ENCODE measurements around the gene DRC1.

Gene DRC1

DNA sequence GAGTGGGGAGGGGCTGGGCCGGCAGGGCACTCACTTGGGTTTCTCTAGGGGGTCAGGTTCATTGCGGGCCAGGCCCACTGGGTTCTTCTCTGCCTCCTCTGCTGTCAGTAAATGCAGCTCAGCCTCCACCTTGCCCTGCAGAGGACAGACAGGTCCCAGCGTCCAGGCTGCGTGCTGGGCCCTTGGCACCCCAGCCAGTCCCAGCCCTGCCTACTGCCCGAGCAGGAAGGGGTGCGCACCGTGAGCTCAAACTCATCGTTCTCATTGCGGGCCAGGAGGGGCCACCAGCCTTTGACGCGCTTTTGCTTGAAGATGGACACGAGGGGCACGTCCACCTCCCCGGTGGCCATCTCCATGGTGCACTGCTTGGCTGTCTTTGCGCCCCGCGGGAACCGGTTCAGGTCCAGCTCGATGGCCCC, 58.9 kb downstream of the DRC1 start:
- Histone ChIP-seq H3K27ac (no peak overlapping the region), H3K36me3 (ENCODE audit: insufficient read depth, low read length) (no peaks in the 10 kb centered on the region), H3K4me3 (no peak overlapping the region), H3K9ac (ENCODE audit: insufficient read length) (no peak overlapping the region), H3K9me3 (ENCODE audit: low read depth, low read length) (no peaks in the 10 kb centered on the region)
- DNase-seq (ENCODE audit: low read depth, low spot score) = no peak
- no peak for TF ChIP-seq POLR2AphosphoS5 (IDR thresholded peaks at IDR 0.05; ENCODE audit: borderline replicate concordance, low read depth, low read length)
- TF ChIP-seq EZH2 (IDR thresholded peaks at IDR 0.05) = no peak
- TF ChIP-seq FOXP2 (optimal IDR thresholded peaks at IDR 0.05; ENCODE audit: control extremely low read depth, extremely low read length, insufficient read depth) = no peak

DNA sequence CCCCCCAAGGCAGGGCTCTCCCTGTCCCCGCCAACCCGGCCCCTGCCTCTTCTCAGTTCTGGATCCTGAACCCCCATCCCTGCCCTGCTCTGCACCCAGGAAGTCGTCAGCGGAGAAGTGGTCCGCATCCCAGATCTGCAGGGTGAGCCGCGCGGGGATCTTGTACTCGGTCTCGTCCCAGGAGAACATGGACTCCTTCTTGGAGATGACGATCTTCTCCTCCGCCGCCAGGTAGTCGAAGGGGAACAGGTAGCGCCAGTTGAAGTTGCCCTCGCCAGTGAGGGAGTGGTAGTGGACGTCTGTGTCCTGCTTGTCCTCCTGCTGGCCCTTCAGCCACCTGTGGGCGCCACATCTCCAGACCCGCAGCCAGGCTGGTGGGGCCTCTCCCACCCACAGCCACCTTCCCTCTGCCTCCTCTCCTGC, 59.9 kb downstream of the DRC1 start:
- TF ChIP-seq FOXP2 (optimal IDR thresholded peaks at IDR 0.05; ENCODE audit: control extremely low read depth, extremely low read length, insufficient read depth) = no peak
- no peak for TF ChIP-seq POLR2AphosphoS5 (IDR thresholded peaks at IDR 0.05; ENCODE audit: borderline replicate concordance, low read depth, low read length)
- TF ChIP-seq EZH2 (IDR thresholded peaks at IDR 0.05) = no peak
- H3K9me3 ChIP-seq (ENCODE audit: low read depth, low read length) = no peaks in the 10 kb centered on the region
- no peak overlapping the region for H3K27ac ChIP-seq
- DNase-seq (ENCODE audit: low read depth, low spot score) = no peak
- no peaks in the 10 kb centered on the region for H3K36me3 ChIP-seq (ENCODE audit: insufficient read depth, low read length)
- no peak overlapping the region for H3K9ac ChIP-seq (ENCODE audit: insufficient read length)
- no peak overlapping the region for H3K4me3 ChIP-seq

DNA sequence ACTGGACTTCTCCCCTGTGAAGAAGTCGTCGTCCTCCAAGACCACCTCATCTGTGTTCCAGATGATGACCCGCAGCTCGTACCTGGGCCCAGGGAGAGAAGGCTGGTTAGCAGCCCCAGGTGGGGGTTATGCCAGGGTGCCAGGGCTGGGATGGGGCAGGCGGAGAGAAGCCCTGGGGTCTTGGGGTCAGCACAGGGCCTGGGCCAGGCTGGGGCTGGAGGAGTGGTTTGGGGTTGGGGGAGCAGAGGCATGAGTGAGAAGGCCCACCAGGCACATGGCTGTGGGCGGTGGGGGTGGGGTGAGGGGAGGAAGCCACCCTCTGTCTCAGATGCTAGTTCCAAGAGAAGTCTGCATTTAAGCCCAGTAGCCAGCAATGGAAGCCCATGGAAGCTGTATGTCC, 60.4 kb downstream of the DRC1 start:
- TF ChIP-seq POLR2AphosphoS5 (IDR thresholded peaks at IDR 0.05; ENCODE audit: borderline replicate concordance, low read depth, low read length) (no peak), EZH2 (IDR thresholded peaks at IDR 0.05) (no peak), FOXP2 (optimal IDR thresholded peaks at IDR 0.05; ENCODE audit: control extremely low read depth, extremely low read length, insufficient read depth) (no peak)
- H3K27ac ChIP-seq = no peak overlapping the region

DNA sequence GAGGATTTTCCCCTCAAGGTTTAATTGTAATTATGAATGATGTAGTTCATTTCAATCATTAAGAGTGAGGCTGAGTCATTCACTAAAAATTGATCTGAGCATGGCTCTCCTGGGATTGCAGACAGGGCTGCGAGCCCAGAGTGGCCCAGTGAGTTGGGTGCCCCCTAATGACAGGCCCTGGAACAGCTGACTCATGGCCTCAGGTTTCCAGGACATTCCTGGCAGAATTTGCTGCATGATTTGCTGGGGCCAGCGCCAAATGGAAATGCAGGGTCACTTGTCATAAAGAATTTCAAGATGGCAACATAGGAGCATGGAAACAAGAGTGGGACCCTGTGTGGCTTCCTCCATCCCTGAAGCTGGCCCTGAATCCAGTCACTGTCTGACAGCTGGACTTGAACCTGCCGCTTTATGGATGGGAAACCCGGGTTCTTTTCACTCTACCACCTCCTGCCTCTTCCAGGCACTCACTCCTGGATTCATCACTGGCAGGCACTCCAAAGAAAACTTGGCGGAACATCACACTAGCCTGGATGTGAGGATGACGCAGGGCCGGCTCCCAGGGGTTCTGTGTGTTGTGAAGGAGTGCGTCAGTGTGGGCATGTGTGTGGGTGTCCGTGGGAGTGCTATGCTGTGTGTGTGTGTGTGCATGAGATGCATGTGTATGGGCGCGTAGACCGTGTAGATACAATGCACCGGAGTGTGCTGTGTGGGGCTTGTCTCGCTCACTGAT, 61.0 kb downstream of the DRC1 start:
- no peaks in the 10 kb centered on the region for H3K36me3 ChIP-seq (ENCODE audit: insufficient read depth, low read length)
- no peaks in the 10 kb centered on the region for H3K9me3 ChIP-seq (ENCODE audit: low read depth, low read length)
- H3K4me3 ChIP-seq = no peak overlapping the region
- no peak for DNase-seq (ENCODE audit: low read depth, low spot score)
- no peak overlapping the region for H3K27ac ChIP-seq
- TF ChIP-seq FOXP2 (optimal IDR thresholded peaks at IDR 0.05; ENCODE audit: control extremely low read depth, extremely low read length, insufficient read depth) (no peak), EZH2 (IDR thresholded peaks at IDR 0.05) (no peak), POLR2AphosphoS5 (IDR thresholded peaks at IDR 0.05; ENCODE audit: borderline replicate concordance, low read depth, low read length) (no peak)
- no peak overlapping the region for H3K9ac ChIP-seq (ENCODE audit: insufficient read length)

More for the DNA sequence above, 60.4 kb downstream of the DRC1 start:
- Histone ChIP-seq H3K36me3 (ENCODE audit: insufficient read depth, low read length) (no peaks in the 10 kb centered on the region), H3K4me3 (no peak overlapping the region), H3K9ac (ENCODE audit: insufficient read length) (no peak overlapping the region), H3K9me3 (ENCODE audit: low read depth, low read length) (no peaks in the 10 kb centered on the region)
- no peak for DNase-seq (ENCODE audit: low read depth, low spot score)

DNA sequence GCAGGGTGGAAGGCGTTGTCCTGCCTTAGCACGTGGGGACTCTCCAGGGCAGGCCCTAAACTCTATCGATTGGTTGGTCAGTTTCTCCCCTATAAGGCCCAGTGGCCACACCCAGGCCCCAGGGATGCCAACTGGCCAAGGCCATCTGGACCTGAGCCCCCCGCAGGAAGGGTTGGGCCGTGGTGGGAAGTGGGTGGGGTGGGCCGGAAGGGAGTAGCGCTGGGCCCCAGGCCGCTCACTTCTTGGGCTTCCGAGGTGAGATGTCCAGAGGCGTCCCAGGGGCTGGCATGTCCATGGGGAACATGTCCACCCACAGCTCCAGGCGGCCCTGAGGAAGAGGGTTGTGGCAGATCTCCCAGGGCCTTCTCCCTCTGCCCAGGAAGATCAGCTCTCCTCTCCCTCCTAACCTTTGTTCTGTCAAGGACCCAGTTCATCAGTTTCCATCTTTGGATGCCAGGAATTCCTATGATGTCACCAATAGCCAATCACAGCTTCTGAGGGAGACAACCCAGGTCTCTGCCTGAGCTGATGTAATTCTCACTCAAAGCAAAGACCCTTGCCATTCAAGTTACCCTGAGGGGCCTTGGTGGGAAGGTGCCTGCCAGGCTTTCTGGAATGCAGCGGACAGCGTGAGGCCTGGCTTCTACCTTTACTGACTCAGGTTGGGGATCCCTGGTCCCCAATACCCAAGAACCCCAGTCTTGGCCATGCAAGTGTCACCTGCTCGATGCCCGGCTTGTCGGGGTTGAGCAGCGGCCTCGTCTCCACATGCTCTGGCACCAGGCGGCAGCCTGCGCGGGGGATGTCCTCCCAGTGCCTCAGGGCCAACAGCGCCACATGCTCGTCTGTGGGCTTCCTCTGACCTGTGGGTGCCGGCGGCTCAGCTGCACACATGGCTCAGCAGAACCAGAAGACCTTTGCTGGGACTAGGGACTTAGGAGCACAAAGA, 61.8 kb downstream of the DRC1 start:
- Histone ChIP-seq H3K9me3 (ENCODE audit: low read depth, low read length) (no peaks in the 10 kb centered on the region), H3K4me3 (no peak overlapping the region), H3K36me3 (ENCODE audit: insufficient read depth, low read length) (no peaks in the 10 kb centered on the region), H3K9ac (ENCODE audit: insufficient read length) (peak overlapping the region; percentile 41), H3K27ac (peak overlapping the region; percentile 50; the same call in 1 of the 2 replicates)
- peak; percentile 34 for DNase-seq (ENCODE audit: low read depth, low spot score)
- TF ChIP-seq FOXP2 (optimal IDR thresholded peaks at IDR 0.05; ENCODE audit: control extremely low read depth, extremely low read length, insufficient read depth) (no peak), EZH2 (IDR thresholded peaks at IDR 0.05) (no peak), POLR2AphosphoS5 (IDR thresholded peaks at IDR 0.05; ENCODE audit: borderline replicate concordance, low read depth, low read length) (no peak)

DNA sequence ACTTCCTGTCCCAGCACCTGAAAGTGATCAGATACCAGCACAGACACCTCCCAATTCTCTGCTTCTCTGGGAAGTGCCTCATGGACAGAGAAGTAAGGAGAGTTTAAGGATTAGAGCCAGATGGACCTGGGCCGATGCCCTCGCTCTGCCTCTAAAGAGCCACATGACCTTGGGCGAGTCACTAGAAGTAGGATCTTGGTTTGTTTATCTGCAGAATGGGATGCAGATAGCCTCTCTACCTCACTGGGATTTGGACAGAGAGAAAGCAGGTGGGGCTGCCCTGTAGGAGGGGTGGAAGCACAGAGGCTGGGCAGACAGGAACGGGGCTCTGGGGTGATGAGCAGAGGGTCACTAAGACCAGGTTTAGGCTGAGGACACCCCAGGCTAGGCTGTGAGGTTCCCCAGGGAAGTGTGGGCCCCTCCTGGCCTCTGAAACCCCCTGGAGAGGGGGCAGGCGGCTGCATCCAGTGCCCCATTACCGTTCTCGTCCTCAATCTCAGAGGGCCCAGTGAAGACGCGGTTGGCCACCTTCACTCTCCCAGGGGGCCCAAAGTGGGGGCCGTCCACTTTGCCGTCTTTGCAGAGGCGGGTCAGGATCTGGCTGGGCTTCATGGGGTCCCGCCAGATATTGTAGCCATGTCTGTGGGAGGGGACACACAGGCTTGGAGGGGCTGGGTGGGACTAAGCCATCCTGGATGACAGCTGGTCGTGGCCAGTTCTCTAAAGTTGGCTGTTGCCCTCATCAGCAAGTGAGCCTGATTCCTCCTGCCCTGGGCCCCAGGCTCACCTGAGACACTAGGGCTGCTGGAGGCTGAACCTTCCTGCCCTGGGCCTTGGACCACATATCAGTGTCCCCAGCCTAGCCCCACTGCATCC, 62.9 kb downstream of the DRC1 start:
- H3K36me3 ChIP-seq (ENCODE audit: insufficient read depth, low read length) = no peaks in the 10 kb centered on the region
- H3K9ac ChIP-seq (ENCODE audit: insufficient read length) = no peak overlapping the region
- no peak overlapping the region for H3K4me3 ChIP-seq
- TF ChIP-seq POLR2AphosphoS5 (IDR thresholded peaks at IDR 0.05; ENCODE audit: borderline replicate concordance, low read depth, low read length) (no peak), EZH2 (IDR thresholded peaks at IDR 0.05) (no peak), FOXP2 (optimal IDR thresholded peaks at IDR 0.05; ENCODE audit: control extremely low read depth, extremely low read length, insufficient read depth) (no peak)
- DNase-seq (ENCODE audit: low read depth, low spot score) = no peak
- no peaks in the 10 kb centered on the region for H3K9me3 ChIP-seq (ENCODE audit: low read depth, low read length)
- H3K27ac ChIP-seq = no peak overlapping the region; the same call in 1 of the 2 replicates

DNA sequence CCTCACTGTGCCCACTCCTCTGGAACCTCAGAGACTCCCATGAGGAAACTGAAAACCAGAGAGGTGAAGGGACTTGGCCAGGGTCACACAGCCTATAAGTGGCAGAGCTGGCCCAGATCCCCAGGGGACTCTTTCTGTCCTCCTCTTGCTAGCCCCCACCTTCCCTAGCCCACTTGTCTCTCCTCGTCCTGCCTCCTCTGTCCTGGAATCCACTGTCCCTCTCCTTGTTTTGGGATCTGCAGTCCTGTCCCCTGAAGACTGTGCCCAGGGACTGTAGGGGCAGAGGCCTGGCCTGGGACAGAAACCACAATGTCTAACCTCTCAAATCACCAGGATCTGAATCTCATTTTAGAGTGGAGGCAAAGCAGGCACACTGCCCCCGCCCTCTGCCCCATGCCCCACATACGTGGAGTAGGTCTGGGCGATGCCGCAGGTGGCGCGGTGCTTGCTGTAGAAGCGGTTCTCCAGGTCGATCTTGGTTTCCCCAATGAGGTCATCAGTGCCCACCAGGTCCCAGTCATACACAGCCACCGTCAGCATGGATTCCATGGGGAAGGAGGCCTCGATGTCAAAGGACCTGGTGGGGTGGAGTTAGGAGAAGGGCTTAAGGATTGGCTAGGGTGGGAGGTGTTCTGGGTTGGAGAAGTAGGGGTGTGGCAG, 63.7 kb downstream of the DRC1 start:
- no peaks in the 10 kb centered on the region for H3K36me3 ChIP-seq (ENCODE audit: insufficient read depth, low read length)
- no peaks in the 10 kb centered on the region for H3K9me3 ChIP-seq (ENCODE audit: low read depth, low read length)
- no peak for DNase-seq (ENCODE audit: low read depth, low spot score)
- no peak for TF ChIP-seq FOXP2 (optimal IDR thresholded peaks at IDR 0.05; ENCODE audit: control extremely low read depth, extremely low read length, insufficient read depth)
- no peak for TF ChIP-seq POLR2AphosphoS5 (IDR thresholded peaks at IDR 0.05; ENCODE audit: borderline replicate concordance, low read depth, low read length)
- TF ChIP-seq EZH2 (IDR thresholded peaks at IDR 0.05) = no peak
- no peak overlapping the region for H3K4me3 ChIP-seq
- no peak overlapping the region for H3K27ac ChIP-seq
- H3K9ac ChIP-seq (ENCODE audit: insufficient read length) = no peak overlapping the region

Measured in SK-N-MC (cell line).